CD4-positive, alpha-beta T cell treated with Interleukin-4 for 4 hours (primary cell): ENCODE measurements around the gene CRY1.
A peak's percentile ranks its signal among the peaks of the same experiment; 100 is the strongest.
"Not testable (repeated sequence)": the region's sequence is repeated elsewhere in the genome, so short reads cannot be mapped to it uniquely, and the experiment has no call there.

Experiments used
- DNase-seq: peaks from one replicate; pipeline ENCODE4 v3.0.0-alpha.2; 2020

Gene CRY1

DNA sequence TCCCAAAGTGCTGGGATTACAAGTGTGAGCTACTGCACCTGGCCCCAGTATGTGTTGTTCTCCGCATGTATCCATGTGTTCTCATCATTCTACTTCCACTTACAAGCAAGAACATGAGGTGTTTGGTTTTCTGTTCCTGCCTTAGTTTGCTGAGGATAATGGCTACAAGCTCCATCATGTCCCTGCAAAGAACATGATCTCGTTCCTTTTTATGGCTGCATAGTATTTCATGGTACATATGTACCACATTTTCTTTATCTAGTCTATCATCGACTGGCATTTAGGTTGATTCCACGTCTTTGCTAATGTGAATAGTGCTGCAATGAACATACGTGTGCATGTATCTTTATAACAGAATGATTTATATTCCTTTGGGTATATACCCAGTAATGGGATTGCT lies 97.2 kb downstream of the CRY1 start:
- DNase-seq, result not testable (repeated sequence)

DNA sequence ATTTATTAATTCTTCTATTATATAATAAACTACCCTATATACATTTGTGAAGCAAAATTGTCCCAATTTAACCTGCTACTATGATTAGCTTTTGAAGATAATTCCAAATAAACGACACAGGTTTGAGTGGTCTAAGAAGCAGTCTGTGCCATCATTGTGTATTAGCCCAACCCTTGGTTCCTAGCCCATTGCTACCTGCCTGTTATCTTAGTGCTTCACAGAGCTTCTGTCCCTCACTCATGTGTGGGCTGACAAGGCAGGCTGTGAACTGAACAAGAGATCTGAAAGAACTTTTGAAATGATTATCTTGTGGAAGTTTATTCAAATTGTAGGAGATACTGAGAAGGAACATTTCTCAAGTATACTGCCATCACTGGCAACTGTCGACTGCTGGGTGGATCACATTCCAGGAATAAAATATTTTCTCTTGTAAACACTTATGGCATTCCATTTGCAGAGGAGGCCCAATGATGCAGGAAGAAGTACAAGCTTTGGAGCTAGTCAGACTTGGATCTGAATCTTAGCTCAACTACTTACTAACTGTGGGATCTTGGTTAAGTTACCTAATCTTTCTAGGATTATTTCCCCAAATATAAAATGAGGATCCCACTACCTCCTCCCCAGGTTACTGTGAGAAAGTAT lies 98.6 kb downstream of the CRY1 start:
- DNase-seq, result no peak

DNA sequence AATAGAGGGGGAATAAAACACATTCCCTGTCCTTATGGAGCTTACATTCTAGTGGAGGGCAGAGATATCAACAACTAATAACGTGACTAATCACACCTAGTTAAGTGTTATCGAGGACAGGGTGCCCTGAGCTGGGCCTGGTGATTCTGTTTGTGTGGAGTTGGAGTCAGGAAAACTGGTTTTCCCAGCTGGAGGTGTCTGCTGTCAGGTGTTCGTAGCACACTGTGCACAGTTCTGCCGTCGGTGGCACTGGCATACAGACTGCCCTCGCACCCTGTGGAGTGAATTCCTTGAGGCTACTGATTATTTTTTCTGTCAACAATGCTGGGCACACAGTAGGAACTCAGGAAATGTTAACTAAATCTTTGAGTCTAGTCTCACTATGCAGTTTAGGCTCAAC lies 105.5 kb downstream of the CRY1 start:
- DNase-seq, result no peak

DNA sequence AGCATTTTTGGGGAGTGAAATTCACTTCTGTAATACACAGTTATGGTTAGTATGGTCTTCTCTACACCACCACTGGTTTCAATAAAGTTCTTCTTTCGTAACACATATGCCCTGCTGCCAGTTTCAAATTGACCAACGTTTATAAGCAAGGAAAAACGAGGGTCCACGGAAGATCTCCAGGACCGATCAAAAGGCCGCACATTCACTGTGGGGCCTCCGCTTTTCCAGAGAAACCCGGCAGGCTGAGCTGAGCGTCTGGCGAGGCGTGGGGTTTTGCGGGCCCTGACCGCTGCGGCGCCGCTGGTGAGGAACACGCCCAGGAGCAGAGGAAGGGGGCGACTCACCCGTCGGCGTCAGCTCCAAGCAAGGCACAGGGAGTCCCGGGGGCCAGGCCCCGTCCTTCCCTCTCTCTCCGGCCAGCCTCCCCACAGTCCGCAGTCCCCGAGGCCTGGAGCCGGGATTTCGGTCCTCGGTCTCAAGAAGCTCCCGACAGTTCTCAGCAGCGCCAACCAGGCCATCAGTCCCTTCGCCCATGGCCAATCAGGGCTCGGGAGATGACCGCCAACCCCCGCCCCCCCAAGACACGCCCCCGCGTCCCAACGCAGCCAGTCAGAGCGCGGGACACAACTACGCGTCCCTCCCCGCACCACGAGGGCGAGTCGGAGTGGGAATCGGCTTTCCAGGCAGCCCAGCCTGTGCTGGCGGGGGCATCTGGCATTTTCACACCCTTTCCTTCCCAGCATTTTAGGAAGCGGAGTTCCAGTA lies 106.5 kb downstream of the CRY1 start, which contains the start of gene MTERF2:
MTERF2 (minus strand) TSS at position 522 of the 765 bp plus-strand sequence. CDS start 8,432 bp downstream, outside the sequence.
- DNase-seq, result peak; percentile 71

DNA sequence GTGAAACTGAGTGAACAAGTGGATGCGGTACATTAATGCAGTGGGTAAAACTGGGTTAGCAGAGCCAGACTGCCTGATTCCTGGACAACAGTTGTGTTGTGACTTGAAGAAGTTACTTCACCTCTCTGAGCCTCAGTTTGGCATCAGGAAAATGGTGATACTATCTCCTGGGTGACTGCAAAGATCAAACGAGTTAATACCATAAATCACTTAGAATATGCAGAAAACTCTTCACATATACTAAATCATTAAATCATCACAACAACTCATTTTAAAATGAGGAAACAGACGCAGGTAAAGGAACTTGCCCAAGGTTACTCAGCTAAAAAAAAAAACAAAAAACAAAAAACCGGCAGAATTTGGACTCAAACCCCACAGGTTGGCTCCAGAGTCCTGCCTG lies 107.2 kb downstream of the CRY1 start:
- no peak for DNase-seq

DNA sequence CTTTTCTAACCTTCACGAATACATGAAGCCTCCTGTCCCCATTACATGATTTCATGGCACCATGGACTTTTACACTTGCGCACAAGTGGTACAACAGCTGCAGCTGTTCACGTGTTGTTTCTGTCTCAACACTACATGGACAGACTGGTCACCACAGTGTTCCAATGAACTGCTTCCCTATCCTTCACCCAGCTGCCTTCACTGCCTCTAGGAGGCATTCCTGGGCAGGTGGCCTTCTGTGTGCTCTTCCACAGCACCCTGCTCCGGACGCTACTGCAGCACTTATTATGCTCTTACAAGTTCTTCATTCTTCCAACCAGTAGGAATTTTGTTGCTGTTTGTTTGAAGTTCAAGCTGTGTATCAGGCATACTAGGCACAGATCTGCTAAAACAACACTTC lies 107.9 kb downstream of the CRY1 start:
- no peak for DNase-seq

DNA sequence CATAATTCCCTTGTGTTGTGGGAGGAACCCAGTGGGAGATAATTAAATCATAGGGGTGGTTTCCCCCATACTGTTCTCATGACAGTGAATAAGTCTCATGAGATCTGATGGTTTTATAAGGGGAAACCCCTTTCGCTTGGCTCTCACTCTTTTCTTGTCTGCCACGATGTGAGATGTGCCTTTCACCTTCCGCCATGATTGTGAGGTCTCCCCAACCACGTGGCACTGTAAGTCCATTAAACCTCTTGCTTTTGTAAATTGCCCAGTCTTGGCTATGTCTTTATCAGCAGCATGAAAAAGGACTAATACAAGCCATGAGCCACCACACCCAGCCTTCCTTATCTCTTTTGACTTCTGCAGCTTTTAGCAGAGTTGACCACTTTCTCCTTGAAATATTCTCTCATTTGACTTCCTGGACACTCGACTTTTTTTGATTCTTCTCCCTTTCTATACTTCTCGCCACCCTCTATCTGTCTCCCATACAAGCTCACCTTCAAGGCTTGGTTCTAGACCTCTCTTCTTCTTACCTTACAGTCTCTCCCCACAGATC lies 108.7 kb downstream of the CRY1 start:
- peak; percentile 18 for DNase-seq

DNA sequence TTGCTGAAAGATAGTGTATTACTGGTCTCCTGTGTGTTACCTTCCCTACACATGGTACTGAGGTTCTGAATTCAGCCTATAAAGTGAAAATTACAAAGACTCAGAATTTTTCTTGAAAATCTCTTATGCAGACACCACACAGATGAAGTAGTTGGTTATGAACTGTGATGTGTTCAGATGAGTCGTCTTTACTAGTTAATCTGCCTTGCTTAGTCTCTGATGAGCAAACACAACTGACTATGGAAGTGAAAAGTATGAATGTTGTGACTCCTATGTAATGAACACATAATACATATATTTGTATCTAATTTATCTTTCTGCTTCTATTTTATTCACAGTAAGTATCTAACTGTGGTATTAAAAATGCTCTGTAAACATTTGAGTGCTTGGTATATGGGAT lies 111.1 kb downstream of the CRY1 start:
- no peak for DNase-seq

DNA sequence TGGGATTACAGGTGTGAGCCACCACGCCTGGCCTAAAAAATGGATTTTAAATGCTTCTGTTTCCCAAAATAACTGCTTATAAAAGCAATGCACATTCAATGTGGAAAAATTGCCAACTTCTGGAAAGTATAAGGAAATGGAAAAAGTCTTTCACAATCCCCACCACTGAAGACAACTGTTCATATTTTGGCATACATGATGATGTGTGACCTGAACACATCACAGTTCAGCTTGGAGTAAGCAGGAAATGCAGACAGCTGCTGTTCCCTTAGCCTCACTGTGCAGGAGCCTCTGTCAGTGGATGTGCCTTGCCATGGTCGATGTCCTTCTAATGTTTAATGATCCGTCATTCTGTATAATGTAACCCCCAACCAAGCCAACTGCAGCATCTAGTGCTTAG lies 111.6 kb downstream of the CRY1 start:
- DNase-seq, result no peak

DNA sequence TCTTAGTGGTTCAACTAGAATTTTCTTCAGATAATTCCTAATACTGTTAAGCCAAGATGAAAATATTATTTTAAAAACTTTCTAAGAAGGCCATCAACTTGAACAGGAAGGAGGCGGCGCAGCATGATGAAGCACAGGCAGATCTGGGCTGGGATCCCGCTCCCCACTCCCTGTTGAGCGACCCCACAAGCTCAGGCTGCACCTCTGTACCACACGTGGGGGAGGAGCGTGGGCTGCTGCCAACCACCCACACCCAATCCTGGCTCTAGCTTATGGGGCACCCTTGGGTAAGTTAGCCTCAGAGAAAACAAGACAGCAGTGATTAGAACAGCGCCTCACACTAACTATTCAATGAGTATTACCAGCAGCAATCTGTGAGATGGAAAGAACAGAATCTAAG lies 112.4 kb downstream of the CRY1 start:
- no peak for DNase-seq

DNA sequence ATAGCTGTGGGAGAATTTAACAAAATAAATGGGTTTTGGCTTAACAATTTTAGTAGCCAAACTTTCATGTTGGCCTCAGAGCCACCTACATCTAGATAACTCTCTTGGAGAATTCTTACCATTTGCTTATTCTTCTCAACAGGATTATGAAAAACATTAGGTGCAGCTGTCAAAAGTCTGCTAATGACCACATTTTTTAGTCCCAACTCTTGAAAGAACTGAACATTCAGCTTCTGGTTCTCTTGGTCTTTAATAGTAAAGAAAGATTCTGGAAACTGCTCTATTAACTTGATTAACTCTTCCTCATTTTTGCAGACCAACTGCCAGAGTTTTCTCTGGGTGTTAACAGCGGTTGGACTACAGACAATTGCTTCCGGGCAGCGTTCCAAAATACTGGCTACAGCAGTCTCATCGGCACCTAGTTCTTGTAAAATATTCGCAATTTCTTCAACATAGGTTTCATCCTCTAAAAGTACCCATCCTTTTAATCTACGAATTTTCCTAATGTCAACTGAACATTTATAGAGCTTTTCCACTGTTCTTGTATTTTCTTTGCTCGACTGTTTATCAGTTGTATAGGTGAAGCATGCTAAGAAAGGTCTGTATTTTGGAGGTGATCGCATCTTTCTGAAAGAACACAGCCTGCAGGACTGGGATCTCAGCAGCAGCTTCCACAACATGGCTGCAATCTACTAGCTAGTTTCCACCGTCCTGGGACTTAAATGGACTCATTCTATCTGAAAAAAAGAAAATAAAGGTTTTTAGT lies 115.1 kb downstream of the CRY1 start:
- no peak for DNase-seq

DNA sequence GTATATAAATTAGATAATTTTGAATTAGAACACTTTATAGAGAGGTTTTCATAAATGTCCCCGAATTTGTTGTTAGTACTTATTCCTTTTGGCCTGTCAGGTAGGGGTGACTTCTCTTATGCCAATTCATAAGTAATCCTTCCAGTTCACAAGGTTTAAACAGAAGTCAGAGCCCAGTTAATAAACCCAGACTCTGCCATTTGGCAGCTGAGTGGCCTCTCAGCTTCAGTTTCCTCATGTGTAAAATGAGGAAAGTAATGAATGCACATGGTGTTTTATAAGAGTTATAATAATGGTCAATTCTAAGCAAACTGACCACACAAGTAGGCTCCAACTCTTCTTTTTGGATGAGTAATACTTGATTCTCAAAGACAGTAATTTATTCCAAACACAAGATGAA lies 116.7 kb downstream of the CRY1 start:
- no peak for DNase-seq

DNA sequence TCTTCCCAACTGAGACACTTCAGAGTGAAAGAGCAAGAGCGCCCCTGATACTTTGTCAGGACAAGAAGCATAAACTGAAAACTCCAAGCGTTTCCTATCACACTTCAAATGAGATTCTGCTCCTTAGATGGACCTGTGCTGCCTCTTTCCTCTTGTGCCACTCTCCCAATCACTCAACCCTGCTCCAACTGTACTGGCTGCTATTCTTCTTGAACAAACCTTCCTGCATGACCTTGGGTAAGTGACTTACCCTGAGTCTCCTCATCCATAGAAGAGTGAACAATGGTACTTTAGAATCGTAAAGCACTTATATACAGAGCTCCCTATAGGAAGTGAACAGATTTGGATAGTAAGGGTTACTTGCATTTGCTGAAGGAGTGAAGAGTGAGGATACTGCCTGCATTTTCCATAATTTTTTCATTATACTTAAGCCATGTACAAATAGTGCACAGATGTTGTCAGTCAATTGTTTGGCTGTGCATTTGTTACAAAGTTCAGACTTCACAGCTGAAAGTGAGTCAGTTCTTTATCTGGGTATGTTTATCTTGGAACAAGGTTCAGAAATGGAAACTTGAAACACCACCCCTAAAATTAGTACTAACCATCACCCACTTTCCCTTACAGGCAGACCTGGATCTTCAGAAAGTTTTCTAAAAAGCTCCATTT lies 117.2 kb downstream of the CRY1 start:
- DNase-seq, result no peak

DNA sequence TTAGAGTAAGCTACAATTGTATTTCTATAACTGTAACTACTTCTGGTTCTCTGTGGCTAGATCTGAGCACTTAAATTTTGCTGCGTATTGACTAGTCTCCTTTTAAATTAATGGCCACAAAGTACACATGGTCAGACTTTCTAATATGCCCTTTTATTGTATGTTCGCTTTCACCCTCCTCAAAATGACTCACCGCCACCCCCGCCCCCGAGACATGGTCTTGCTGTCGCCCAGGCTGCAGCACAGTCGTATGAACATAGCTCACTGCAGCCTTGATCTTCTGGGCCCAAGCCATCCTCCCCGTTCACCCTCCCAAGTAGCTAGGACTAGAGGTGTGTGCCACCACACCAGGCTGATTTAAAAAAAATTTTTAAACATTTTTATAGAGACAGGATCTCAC lies 118.3 kb downstream of the CRY1 start:
- no peak for DNase-seq

DNA sequence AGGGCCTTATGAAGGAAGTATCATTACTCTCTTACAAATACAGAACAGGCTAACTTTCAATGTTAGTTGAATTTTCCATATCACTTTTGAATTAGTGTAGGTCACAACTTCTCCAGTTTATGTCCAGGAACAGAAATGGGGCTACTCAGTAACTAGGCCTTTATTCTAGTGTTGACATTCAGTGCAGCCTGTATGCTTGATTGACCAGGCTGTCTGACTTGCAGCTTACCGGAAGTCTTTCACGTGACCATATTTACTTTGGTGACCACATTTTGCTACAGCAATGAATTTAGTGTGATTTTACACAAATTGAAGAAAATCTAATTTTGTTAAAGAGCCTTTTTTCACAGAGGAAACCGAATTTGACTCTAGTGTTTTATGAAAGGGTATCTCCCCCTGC lies 118.8 kb downstream of the CRY1 start:
- DNase-seq, result no peak

DNA sequence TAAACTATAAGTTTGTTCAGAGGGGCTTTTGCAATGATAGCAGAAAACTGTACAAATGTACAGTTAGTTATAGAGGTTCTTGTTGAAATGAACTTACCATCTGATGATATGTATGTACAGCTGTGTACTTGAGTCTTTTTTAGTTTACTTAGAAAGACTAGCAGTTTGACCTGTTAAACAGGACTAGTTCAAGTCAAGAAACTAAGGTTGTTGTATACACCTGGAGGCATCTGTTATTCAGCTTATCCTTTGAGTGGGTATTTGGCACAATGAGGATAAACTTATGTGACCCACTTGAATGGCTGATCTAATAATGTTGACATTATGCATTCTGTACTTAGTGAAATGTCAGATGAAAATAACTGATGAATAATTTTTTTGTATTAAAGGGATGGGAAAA lies 119.8 kb downstream of the CRY1 start:
- DNase-seq, result no peak

DNA sequence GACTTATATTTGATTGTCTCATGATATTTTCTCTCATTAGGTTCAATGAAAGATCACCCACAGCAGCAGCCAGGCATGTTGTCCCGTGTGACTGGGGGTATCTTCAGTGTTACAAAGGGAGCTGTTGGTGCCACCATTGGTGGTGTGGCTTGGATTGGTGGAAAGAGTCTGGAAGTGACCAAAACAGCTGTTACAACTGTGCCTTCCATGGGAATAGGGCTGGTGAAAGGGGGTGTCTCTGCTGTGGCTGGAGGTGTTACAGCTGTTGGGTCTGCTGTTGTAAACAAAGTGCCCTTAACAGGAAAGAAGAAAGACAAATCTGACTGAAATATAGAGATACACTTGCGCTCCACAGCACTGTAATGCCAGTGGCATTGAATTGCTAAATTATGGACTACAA lies 122.3 kb downstream of the CRY1 start:
- DNase-seq, result no peak

DNA sequence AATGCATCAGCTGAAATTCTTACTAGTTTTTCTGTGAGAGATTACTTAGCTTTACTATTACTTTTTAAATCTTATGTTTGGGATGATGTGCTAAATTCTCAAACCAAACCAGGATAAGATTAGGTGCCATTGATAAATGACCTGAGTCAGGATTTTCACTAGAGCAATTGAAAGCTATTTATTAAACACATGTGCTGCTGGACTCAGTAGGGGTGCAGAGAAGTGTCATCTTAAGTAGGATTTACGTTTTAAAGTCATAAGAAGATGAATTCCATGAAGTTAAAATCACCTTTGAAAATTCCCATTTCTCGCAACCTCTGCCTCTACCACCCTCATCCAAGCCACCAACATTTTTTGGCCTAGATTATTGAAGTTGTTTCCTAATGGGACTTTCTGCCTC lies 128.8 kb downstream of the CRY1 start:
- DNase-seq, result no peak

DNA sequence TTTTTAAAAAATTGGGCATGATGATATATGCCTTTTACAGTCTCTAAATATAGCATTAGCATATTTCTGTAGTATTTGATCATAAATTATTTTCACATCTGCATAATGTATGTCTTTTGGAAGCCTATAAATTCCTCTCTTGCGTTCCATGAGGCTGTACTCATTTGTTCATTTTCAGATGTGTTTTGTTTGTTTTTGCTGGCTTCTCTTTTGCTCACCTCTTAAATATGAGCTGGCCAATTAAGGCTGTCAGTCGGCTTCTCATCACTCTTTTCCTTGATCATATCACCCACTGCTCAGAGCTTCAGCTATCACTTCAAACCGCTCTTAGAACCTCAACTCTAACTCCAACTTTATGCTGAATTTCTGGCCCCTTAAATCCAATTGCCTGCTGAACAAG lies 131.1 kb downstream of the CRY1 start:
- DNase-seq, result no peak

DNA sequence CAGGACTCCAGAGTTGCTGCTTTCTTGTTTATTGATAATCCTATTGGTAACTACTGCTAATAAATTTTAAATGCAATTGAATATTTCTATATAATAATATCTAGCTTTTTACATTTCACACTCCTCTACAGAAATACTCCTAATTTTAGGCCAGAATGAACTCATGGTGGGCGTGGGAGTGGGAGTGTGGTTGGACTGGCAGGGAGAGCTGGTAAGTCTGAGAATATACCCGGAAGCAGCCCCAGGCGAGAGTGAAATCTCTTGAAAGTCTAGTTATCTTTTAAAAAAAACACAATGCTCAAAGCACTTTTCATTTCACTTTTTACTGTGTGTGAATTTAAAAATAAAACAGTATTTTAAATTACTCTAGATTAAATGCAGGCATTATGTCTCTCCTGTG lies 132.9 kb downstream of the CRY1 start:
- no peak for DNase-seq

DNA sequence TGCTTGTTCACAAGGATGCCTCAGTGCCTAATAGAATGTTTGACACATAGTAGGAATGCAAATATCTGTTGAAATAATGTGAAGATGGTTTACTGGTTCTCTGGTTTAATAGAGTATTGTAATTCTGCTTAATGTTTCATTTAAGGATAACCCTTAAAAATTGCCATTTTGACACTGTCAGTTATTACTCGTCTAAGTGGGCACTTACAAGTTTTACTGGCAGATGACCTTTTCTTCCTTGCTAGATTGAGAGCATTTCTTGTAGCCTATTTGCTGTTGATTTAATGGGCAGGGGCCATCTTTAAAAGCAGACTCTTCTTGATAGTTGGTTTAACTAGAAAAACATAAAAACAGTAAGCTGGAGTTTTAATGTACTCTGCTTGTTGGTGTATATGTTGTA lies 135.8 kb downstream of the CRY1 start:
- DNase-seq, result no peak

DNA sequence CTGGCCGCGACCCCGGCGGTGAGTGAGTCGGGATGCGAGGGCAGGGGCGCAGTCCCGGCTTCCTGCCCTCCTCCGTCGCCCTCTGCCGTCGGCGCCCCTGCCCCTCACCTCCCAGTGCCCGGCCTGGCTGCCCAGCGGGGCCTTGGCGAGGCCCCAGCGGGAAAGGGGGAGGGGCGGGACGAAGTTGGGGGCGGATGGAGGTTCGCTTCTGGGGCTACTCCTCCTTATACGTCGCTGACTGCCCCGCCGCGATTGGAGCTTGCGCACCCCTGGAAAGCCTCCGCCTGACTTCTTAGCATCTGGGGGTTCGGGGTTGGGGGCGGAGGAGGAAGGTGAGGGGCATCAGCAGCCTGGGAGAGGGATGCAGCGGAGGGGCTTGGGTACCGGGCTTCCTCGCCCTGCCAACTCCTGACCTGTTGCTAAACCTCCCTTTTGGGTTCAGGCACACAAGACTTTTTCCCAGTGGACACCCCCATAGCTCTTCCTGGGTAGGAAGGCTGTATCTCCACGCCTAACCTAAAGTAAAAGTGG lies 137.2 kb downstream of the CRY1 start:
- DNase-seq, result peak; percentile 38
